Activated CD4-positive, alpha-beta T cell treated with anti-CD3 and anti-CD28 coated beads, Interleukin-2, amount 50 U/mL, for 48 hours (primary cell): Measurements from ENCODE around the gene USH1C.
A peak's percentile ranks its signal among the peaks of the same experiment; 100 is the strongest.

ENCODE experiments used
- DNase-seq, 2 experiments: peaks; one replicate each; pipeline ENCODE4 v3.0.0-alpha.2; 2020

USH1C gene

DNA sequence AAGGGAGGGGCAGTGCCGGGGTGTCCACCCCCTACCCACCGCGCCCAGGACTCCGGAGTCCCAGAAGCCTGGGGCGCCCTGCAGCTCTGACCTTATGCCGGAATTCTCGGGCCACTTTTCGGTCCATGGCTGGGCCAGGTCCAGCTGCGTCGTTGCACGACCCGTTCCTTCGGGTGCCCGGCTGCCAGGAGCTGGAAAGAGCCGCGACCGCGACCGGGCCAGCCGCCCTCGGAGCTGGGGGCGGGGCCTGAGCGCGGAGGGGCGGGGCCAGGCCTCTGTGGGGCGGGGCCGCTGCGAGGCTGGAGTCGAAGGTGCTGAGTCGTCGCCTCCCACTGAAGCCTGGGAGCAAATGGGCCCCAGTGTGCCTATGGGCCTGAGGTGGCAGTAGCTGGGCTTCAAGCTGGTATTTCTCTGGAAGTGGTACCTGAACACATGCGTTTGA lies at the start of gene USH1C:
USH1C (minus strand) TSS at position 236 of the 442 bp plus-strand sequence; CDS start at position 127, 109 bp downstream.
- peak; percentile 25 to 40 for DNase-seq

DNA sequence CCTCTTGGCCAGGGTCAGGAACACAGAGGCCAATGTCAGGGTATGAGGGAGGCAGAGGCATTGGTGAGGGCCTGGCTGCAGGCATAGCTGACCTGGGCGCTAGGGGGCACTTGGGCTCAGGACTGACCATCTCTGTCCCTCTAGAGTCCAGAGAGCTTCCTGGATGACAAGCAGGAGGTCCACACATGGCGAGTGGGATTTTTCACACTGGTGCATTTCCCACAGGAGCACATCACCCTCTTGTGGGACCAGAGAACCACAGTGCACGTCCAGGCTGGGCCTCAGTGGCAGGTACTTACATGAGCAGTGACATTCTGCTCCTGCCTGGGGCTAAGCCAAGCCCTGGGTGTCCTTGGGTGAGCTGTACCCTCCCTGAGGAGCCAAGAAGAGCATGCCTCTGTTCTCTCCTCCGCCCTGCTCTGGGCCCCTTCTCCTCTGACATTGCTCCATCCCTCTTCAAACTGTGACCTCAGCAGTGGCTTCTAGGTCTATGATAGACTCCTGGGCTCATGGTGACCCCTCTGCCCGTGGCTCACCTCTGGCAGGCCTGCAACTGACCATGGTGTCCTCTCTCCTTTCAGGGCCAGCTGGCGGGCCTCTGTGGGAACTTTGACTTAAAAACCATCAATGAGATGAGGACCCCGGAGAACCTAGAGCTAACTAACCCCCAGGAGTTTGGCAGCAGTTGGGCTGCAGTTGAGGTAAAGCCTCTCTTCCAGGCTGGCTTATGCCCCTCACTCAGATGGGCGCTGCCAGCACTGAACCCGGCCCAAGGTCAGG lies 49.4 kb upstream of the USH1C start:
- no peak for DNase-seq

DNA sequence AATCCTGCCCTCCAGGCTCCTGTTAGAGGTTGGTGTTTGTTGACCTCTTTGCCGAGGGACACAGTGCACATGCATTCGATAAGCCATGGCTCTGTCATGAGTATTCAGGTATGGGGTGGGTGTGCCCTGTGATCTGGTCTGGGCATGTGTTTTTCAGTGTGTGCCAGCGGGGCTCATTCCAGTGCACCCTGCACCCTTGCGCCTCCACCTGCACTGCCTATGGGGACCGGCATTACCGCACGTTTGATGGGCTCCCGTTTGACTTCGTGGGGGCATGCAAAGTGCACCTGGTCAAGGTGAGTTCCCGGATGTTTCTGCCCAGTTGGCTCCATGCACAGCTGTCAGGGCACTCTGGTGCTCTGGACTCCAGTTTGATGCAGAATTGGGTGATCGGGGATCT lies 47.1 kb upstream of the USH1C start:
- DNase-seq = no peak

DNA sequence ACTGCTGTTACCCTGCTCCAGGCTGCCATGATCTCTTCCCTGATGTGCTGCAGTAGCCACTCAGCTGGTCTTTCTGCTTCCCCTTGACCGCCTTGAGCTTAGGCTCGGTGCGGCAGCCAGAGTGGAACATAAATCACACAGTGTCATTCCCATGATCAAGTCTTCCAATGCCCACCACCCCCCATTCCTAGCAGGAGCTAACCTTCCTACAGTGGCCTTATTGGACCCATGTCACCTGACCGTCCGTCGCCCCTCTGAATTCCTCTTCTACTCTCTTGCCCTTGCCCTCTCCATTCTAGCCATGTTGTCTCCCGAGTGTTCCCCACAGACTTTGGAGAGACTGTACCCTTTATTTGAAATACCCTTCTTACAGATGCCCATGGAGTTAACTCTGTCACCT lies 46.2 kb upstream of the USH1C start:
- DNase-seq = no peak

DNA sequence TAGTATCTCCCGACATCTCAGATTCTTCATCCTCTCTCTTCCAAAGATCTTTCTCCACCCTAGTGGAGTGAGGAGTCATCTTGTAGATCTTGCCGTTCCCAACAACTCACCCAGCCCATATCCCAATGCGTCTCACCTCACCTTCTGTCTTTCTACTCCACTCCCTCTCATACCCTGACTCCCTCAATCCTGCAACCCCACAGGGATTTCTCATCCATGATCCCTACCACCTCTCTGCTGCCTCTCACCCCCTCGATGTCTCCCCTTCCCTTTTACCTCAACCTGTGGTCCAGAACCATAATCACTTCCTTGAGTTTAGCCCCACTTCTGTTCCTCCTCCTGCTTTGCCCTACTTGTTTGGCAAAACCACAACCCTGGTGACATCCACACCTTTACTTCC lies 44.5 kb upstream of the USH1C start:
- DNase-seq = no peak

DNA sequence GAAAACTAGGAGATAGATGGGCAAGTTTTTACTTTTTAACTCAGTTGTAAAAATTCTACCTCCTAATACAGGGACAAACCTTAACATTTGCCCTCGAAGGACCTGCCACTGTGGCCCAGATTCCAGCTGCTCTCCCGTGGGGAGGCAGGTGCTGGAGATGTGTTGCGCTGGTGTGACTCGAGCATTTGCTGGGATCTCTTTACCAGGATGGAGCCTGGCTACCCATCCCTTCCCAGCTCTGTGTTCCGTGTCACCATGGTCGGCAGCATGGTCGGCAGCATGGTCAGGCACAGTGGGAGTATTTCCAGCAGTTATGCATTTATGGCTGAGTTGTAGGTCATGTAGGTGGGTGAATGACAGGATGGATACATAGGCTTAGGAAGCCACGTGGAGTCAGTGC lies 44.0 kb upstream of the USH1C start:
- DNase-seq = no peak

DNA sequence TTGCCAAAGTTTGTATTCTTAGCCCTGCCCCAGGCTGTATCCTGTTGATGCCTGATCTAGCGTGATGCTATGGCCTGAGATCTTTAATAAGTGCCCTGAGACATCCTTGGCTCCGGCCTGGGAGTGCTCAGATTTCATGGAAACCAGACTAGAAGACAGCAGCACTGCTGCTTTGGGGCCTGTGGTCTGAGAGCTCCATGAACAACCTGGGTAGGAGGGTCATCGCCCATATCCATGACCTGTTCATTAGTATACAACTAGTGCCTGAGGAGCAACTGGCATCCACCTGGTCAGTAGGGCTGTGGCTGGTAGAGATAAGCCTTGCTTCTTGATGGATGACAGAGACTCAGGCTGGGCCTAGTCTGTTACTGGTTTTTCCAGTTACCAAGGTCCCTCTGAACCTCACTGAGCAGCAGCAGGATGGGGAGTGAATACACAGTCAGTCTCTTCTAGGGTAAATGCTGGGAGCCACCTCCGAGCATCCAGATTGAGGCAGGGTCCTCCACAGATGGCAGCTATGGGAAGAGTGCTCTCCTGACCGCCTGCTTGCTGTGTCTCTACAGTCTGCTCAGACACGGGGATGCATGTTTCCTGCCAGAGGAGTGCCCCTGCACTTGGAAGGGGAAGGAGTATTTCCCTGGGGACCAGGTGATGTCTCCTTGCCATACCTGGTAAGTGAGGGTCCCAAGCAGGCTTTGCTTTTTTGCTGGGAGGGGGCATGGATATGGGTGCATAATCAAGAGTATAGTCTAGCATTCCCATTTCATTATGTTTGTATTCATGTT lies 41.9 kb upstream of the USH1C start:
- no peak for DNase-seq

DNA sequence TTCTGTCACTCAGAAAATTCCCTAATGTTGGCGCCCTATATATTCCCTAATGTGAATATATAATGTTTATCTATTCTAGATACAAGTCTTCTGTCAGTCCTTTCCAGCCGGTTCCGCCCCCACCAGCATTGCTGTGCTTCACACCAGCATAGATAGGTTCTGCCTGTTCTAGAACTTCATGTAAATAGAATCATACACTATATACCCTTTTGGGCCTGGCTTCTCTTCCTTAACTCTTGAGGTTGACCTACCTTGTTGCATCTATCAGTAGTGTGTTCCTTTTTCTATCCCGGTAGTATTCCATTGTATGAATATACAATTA lies 37.5 kb upstream of the USH1C start:
- DNase-seq = no peak

DNA sequence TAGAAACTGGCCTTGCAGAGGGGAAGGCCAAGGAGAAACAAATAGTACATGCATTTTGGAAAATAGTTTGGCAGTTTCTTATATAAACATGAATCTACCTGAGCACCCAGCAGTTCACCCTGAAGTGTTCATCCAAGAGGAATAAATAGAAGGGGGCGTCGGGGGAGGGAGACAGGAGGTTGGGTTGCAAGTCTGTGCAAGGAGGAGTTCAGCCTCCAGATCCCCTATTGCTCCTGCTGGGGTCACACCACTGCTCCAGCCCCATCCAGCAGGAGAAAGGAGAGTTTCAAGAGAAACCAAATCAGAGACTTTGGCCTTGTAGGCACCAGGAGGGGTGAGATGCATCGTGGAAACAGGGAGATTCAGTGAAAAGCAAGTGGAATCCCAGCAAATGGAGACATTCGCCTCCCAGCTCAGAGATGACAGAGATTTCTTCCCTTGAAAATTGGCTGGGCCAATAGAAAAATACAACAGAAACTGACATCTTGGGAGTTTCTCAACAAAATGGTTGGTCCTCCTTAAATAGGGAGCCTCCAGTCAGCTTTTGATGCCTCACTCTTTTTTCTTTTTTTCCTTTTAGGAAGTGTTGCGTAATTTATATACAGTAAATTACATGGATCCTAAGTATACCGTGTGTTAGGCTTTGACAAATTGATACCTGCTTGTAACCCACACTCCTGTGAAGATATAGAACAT lies 37.0 kb upstream of the USH1C start:
- no peak for DNase-seq

DNA sequence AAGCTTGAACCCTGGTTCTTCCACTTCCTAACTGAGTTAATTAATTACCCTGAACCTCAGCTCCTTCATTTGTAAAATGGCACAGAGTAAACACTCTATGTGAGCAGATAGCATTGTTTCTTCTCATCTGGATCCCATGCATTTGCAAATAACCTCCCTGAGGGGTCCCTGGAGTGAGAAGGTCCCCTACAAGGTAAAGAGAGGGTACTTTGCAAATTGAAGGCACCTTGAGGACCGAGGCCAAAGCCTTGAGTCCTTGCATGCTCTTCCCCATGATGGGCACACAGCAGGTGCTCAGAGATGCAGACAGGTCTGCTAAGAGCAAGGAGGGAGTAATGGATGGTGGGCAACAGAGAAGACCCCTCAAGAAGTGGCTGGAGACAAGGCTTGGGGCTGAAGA lies 36.1 kb upstream of the USH1C start:
- no peak for DNase-seq

DNA sequence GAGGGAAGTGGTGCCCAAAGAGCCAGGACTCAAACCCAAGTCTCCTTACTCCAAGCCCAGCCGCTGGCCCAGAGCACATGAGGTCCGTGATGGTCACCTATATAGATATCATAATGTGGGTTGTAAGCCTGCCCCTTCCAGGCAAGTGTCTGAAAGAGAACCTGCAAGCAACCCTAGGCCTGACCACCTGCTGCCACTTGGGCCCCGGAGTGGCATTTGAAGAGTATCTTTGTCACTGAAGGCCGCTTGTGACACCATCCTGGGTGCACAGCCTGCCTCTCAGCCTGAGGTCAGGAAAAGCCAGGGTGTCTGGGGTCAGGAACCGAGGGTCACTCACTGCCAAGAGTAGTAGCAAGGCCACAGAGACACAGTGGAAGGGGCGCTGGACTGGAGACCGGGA lies 35.2 kb upstream of the USH1C start:
- DNase-seq = no peak

DNA sequence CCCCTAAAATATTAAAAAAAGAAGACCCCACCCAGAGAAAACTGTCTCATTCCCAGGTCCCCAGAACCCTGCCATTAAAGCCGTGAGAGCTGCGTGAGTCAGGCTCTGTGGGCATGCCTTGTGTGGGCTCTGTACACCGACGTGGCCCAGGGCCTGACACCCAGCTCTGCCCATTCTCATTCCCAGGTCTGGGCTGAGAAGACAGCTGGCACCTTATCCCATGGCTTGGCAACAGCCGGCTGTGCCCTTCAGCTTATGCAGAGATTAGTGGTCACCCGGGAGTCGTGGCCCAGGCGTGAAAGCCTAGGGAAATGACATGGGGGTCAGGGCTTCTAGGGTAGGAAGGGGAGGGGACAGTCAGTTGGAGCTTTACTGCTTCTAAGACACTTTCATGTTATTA lies 34.7 kb upstream of the USH1C start:
- no peak for DNase-seq

DNA sequence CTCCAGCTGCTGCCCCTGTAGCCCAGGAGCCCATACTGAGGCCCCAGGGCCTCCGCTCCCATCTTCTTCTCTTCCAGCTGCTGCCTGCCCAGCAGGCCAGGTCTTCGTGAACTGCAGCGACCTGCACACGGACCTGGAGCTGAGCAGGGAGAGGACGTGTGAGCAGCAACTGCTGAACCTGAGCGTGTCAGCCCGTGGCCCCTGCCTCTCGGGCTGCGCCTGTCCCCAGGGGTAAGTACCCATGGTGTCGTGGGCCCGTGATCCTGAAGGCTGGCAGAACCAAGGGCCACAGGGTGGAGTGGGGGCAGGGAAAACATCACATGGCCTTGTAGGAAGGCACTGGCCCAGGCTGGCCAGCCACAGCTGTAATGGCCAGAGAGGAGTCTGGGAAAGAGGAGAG lies 34.1 kb upstream of the USH1C start:
- DNase-seq = no peak

DNA sequence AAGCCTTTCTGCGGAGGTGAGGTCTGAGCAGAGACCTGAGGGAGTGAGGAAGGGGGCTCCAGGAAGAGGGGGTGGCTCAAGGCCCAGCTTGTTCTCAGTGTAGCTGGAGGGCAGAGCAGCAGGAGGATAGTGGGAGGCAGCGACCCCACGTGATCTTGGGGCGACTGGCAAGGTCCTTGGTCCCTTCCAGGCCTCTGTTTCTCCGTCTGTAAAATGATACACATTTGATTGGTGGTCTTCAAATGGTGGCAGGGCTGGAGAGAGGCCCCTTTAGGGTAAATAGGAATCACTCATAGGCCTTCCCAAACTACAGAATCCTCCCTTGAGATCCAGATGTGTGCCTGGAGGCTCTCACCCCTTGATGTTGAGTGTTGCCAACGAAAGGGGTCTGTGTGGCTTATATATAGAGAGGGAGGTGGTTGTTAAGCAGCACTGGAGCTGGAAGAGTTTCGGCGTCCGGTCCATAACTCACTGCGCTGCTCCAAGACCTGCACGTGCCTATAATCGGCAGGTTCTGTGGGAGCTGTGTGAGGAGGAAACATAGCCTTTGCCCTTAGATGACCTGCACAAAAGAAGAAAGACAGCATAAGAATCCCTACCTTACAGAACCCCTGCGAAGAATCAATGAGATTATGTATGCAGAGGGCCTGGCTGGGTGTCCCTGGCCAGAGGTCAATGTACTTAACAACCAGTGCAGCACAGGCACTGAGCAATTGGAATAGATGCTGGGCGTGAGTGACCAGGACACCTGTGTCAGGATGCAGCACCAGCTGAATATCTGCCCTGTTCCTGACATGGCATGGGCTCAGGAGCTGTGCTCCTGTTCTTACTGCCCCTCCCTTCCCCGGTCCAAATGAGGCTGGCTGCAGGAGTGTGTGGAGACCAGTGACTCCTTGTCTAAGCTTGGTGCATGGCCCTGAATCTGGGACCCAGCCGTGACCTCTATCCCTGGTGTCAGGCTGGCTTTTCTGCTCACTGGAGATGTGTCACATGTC lies 31.5 kb upstream of the USH1C start:
- no peak for DNase-seq

DNA sequence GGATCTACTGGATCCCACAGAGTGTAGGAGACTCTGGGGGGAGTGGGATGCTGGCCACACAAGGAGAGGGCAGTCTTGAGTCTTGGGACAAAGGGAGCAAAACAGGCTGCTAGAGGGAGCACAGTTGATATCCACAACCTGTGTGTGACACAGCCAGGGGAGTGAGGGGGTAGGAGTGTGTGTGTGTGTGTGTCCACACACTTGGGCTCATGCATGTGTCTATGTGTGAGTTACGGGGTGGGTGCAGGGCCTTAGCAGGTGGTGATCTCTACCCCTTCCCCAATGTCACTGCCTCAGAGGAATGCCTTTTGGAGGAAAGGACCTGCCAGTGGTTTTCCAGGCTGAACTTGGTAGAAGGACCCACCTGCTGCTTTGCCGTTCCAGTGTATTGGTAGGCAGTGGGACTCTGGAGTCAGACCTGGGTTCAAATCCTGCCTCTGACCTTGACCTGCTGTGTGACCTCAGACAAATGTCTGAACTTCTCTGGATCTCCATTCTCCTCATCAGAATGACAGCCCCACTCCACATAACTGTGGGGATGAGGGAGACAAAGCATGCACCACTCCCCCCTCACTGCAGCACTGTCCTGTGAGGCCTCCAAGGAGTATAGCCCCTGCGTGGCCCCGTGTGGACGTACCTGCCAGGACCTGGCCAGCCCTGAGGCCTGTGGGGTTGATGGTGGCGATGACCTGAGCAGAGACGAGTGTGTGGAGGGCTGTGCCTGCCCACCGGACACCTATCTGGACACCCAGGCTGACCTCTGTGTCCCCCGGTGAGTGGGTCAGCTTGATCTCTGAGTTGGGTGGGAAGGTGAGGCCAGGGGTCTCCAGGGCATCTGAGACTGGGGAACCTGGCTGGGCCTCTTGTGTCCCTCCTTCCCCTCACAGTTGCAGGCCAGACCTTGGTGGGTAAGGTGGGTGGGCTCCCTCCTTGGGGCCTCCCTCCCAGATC lies 30.2 kb upstream of the USH1C start:
- no peak for DNase-seq

DNA sequence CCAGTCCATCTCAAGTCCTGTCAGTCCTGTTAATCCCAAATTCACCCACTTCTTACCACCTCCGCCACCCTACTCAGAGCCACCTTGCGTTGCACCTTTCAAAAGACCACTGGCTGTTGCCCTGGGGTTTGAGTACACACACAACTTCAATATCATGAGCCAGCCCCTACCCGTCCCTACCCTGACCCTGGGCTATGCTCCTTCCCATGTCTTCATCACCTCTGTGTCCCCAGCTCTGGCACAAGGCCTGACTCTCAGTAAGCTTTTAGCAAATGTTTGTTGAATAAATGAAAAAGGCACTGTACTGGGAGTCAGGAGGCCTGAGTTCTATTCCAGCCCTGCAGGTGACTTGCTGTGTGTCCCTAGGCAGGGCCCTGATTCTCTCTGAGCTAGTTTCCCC lies 29.3 kb upstream of the USH1C start:
- DNase-seq = no peak

DNA sequence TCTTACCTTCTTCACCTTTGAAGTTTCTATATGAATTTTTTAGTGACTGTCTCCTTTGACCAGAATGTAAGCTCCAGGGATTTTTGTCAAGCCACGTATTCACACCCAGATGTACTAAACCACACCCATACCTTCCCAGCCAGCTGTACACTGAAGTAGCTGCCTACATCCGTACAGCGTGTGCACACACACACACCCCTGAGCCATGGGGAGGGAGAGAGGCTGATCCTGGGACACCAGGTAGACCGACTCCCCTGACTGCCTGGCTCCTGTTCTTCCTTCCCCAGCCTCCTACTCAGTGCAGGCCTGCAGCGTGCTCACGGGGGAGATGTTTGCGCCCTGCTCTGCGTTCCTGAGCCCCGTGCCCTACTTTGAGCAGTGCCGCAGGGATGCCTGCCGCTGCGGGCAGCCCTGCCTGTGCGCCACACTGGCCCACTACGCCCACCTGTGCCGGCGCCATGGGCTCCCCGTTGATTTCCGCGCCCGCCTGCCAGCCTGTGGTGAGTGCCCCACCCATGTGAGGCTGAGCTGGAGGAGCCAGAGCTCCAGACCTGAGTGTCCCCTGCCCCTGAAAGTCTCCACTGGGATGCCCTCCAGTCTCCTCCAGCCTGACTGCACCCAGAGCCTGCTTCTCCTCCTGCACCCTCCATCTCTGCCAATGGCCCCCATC lies 28.7 kb upstream of the USH1C start:
- no peak for DNase-seq

DNA sequence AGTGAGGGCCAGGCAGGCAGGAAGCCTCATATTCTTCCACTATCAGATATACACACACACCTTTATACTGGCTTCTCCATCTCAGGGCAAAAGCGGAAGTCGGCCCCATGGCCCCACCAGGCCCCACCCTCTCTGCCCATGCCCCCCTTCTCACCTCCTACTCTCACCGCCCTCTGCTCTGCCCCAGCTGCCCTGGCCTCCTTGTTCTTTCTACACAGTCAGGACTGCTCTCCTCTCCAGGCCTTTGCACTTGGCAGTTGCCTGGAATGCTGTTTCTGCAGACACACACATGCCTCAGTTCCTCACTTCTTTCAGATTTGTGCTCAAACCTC lies 28.1 kb upstream of the USH1C start:
- DNase-seq = no peak

DNA sequence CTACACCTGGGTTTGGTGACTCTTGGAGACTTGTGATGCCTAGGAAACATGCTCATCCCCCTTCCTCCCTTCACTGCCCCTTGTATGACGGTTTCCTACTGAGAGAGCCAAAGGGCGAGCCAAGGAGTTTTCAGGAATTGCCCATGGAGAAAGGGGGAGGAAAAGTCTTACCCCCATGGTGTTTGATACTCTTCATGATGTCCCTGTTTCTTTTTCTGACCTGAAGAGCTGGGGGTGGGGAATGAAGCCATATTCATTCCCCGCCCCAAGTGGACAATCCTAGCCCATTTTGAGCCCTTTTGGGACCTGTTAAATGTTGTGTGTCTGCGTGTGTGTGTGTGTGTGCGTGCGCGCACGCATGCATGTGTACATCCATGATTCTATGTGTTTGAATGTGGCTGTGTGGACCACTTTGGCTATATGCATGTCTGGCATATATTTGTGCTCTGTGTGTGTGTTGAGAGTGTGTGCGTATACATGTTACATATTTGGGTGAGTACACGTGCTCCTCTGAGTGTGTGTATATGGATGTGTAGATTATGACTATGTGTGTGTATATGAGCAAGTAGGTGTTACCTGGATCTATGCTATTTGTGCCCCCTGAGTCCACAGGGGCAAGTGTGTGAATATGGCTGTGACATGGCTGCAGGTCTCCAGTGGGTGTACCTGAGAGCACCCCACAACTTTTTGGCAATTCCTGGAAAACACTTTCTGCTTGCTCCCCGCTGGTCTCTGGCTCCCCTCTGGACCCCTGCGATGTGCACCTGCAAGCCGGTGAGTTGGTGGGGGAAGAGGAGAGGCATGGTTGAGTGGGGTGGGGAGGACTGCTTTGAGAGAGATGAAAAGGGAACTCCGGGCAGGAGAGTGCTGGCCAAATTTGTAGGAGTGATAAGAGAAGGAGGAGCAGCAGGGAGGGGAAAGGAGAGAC lies 27.5 kb upstream of the USH1C start:
- no peak for DNase-seq

DNA sequence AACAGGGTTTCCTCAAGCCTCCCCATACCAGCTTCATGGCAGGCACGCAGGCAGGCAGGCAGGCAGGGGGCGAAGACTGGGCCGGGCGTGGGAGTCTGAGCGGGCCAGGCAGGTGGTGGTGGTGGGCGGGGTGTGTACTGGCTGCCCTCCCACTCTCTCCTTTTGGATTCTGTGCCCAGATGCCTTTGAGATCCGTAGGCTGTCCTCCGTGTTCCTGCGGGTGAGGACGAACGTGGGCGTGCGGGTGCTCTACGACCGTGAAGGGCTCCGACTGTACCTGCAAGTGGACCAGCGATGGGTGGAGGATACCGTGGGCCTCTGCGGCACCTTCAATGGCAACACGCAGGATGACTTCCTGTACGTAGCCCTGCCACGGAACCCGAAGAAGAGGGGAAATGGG lies 25.8 kb upstream of the USH1C start:
- DNase-seq = no peak
